ENCODE measurements around the gene CCNY.

CCNY gene

DNA sequence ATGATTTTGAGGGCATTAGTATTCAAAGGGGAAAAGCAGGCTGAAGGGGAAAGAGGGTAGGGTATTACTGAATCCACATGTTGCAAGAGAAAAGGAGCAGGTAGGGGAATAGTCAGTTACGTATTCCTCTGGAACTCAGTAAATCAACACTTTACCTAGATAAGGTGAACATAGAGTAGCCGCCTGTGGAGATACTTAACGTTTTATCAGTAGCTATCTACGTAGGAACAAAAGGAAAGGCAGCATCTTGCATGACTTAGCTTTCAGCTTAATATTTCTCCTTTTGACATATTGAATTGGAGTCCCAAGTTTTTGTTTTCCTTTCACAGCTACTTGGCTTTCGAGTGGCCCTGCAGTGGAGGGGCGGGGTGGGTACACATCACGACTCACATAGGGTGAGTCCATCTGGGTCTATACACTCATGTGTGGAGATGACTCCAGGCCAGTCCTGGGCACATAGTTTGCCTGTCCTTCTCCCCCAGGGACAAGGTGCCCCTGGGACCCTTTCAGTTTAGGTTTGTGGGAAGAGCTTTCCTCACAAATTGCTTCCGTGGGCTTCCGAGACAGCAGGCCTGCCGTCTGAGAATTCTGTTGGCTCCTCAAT, 48.1 kb downstream of the CCNY start:
- TF ChIP-seq CTCF (IDR thresholded peaks at IDR 0.05; ENCODE audit: low read depth, low read length, poor library complexity, severe bottlenecking), result no peak
- no peak for TF ChIP-seq EZH2phosphoT487 (IDR thresholded peaks at IDR 0.05; ENCODE audit: borderline replicate concordance, low read length)
- no peaks in the 10 kb centered on the region for H3K9me3 ChIP-seq (ENCODE audit: control insufficient read depth, insufficient read depth, low read length)
- H3K4me2 ChIP-seq (ENCODE audit: low read length), result no peak overlapping the region
- H3K36me3 ChIP-seq (ENCODE audit: control insufficient read depth, low read length), result no peaks in the 10 kb centered on the region
- H3K27ac ChIP-seq (ENCODE audit: low read depth, low read length), result no peak overlapping the region
- H3K79me2 ChIP-seq (ENCODE audit: control insufficient read depth, low read length), result peaks cover 96% of the 10 kb centered on the region
- no peaks in the 10 kb centered on the region for H3K27me3 ChIP-seq (ENCODE audit: control insufficient read depth, low read length)
- H3K4me3 ChIP-seq (ENCODE audit: low read length), result no peak overlapping the region
- no peaks in the 10 kb centered on the region for H3K9me2 ChIP-seq (replicated peaks; ENCODE audit: control insufficient read depth, low read length)
- no peaks in the 10 kb centered on the region for H3F3A ChIP-seq (ENCODE audit: control insufficient read depth, insufficient read depth)
- 0 out of 2 replicates have a peak, but pooled peaks cover 8% of the 10 kb centered on the region for H4K20me1 ChIP-seq (ENCODE audit: control insufficient read depth, insufficient read depth, low read depth, low read length)
- peaks cover 42% of the 10 kb centered on the region for H3K4me1 ChIP-seq (ENCODE audit: control insufficient read depth, low read length)

GRCh38 chr10:35386594-35387174, 50.4 kb downstream of the CCNY start:
- no peak for TF ChIP-seq EZH2phosphoT487 (IDR thresholded peaks at IDR 0.05; ENCODE audit: borderline replicate concordance, low read length)
- no peak for TF ChIP-seq CTCF (IDR thresholded peaks at IDR 0.05; ENCODE audit: low read depth, low read length, poor library complexity, severe bottlenecking)
- Histone ChIP-seq H3K27me3 (ENCODE audit: control insufficient read depth, low read length) (no peaks in the 10 kb centered on the region), H3K79me2 (ENCODE audit: control insufficient read depth, low read length) (peaks cover 96% of the 10 kb centered on the region), H3K27ac (ENCODE audit: low read depth, low read length) (no peak overlapping the region), H3K4me3 (ENCODE audit: low read length) (0 out of 2 replicates have a peak overlapping the region, but pooled peaks have one; percentile 8), H3K4me1 (ENCODE audit: control insufficient read depth, low read length) (peaks cover 38% of the 10 kb centered on the region), H3F3A (ENCODE audit: control insufficient read depth, insufficient read depth) (no peaks in the 10 kb centered on the region), H3K9me2 (replicated peaks; ENCODE audit: control insufficient read depth, low read length) (no peaks in the 10 kb centered on the region), H4K20me1 (ENCODE audit: control insufficient read depth, insufficient read depth, low read depth, low read length) (no peaks in the 10 kb centered on the region), H3K4me2 (ENCODE audit: low read length) (peak overlapping the region; percentile 23), H3K9me3 (ENCODE audit: control insufficient read depth, insufficient read depth, low read length) (peaks cover 13% of the 10 kb centered on the region; the same call in 1 of the 2 replicates), H3K36me3 (ENCODE audit: control insufficient read depth, low read length) (no peaks in the 10 kb centered on the region)

DNA sequence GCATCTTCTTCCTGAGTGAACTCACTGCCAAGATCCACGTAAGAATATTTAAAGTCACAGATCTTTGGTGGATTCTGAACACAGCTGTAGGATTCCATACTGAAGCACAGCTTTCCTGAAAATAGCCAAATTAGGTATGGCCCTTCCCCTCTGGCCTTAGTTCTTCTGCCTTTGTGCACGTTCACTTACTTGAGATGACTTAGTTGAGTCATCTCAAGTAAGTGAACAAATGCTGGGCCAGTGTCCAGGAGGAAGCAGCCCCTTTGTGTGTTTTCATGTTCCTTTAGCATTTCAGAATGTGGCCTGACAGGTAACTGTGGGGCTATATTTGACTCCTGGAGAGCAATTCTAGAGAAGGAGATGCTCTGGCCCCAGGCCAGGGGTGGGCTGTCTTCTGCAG, 51.5 kb downstream of the CCNY start:
- Histone ChIP-seq H3F3A (ENCODE audit: control insufficient read depth, insufficient read depth) (no peaks in the 10 kb centered on the region), H3K36me3 (ENCODE audit: control insufficient read depth, low read length) (no peaks in the 10 kb centered on the region), H4K20me1 (ENCODE audit: control insufficient read depth, insufficient read depth, low read depth, low read length) (no peaks in the 10 kb centered on the region), H3K27ac (ENCODE audit: low read depth, low read length) (no peak overlapping the region), H3K79me2 (ENCODE audit: control insufficient read depth, low read length) (peaks cover 96% of the 10 kb centered on the region), H3K4me2 (ENCODE audit: low read length) (peak overlapping the region; percentile 23), H3K4me3 (ENCODE audit: low read length) (no peak overlapping the region), H3K27me3 (ENCODE audit: control insufficient read depth, low read length) (no peaks in the 10 kb centered on the region), H3K9me2 (replicated peaks; ENCODE audit: control insufficient read depth, low read length) (no peaks in the 10 kb centered on the region), H3K4me1 (ENCODE audit: control insufficient read depth, low read length) (peaks cover 39% of the 10 kb centered on the region), H3K9me3 (ENCODE audit: control insufficient read depth, insufficient read depth, low read length) (peaks cover 13% of the 10 kb centered on the region; the same call in 1 of the 2 replicates)
- TF ChIP-seq EZH2phosphoT487 (IDR thresholded peaks at IDR 0.05; ENCODE audit: borderline replicate concordance, low read length), result no peak
- TF ChIP-seq CTCF (IDR thresholded peaks at IDR 0.05; ENCODE audit: low read depth, low read length, poor library complexity, severe bottlenecking), result no peak

Data from DOHH2 (cell line).